ENCODE measurements around the gene GAK.

GAK gene

GRCh38 chr4:900073-900472, 32.0 kb downstream of the GAK start:
- DNase-seq (ENCODE audit: low spot score) = no peak

GRCh38 chr4:899556-899906, 32.6 kb downstream of the GAK start:
- H3K27ac ChIP-seq = no peak overlapping the region
- no peak for DNase-seq (ENCODE audit: low spot score)
- no peak overlapping the region for H3K4me3 ChIP-seq
- TF ChIP-seq, protein P1, sequence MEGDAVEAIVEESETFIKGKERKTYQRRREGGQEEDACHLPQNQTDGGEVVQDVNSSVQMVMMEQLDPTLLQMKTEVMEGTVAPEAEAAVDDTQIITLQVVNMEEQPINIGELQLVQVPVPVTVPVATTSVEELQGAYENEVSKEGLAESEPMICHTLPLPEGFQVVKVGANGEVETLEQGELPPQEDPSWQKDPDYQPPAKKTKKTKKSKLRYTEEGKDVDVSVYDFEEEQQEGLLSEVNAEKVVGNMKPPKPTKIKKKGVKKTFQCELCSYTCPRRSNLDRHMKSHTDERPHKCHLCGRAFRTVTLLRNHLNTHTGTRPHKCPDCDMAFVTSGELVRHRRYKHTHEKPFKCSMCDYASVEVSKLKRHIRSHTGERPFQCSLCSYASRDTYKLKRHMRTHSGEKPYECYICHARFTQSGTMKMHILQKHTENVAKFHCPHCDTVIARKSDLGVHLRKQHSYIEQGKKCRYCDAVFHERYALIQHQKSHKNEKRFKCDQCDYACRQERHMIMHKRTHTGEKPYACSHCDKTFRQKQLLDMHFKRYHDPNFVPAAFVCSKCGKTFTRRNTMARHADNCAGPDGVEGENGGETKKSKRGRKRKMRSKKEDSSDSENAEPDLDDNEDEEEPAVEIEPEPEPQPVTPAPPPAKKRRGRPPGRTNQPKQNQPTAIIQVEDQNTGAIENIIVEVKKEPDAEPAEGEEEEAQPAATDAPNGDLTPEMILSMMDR (IDR thresholded peaks at IDR 0.05) = no peak

More at GRCh38 chr4:900073-900472, 32.0 kb downstream of the GAK start:
- no peak overlapping the region for H3K4me3 ChIP-seq
- no peak overlapping the region for H3K27ac ChIP-seq
- TF ChIP-seq, protein P1 (IDR thresholded peaks at IDR 0.05) = no peak

DNA sequence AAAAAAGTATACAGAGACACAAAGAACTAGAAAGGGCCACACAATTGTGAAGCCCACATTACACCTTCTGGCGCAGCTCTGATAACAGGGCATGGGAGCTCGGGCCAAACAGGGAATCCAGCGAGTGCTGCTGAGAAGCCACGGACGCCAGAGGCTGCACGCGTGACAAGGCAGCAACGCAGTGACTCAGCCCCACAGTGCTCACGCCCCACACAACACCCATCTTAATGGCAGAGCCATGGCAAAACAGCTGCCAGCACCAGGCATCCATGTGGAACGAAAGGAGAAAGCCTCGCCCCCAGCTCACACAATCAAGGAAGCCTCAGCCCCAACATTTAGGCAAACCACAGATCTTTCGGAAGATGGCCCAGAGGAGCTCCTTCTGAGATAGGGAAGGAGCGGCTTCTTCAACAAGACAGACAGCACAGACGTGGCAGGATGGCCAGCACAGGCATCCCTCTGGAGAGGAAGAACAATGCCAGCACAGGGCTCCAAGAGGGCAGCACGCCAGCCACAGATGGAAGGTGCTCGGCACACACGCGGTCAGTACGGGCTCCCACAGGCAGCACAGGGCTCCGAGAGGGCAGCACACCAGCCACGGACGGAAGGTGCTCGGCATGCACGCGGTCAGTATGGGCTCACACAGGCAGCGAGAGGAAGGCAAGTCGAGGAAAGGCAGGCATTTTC, 33.1 kb downstream of the GAK start:
- no peak overlapping the region for H3K27ac ChIP-seq
- TF ChIP-seq, protein P1 (IDR thresholded peaks at IDR 0.05) = no peak
- H3K4me3 ChIP-seq = no peak overlapping the region
- no peak for DNase-seq (ENCODE audit: low spot score)

- no peak for DNase-seq (ENCODE audit: low spot score)
- Histone ChIP-seq H3K27ac (no peak overlapping the region), H3K4me3 (no peak overlapping the region)
- TF ChIP-seq, protein P1 (IDR thresholded peaks at IDR 0.05) = no peak
These were observed 34.0 kb downstream of the GAK start for GRCh38 chr4:898123-898522.

- no peak for DNase-seq (ENCODE audit: low spot score)
- H3K27ac ChIP-seq = no peak overlapping the region
- TF ChIP-seq, protein P1 (IDR thresholded peaks at IDR 0.05) = no peak
- no peak overlapping the region for H3K4me3 ChIP-seq
These were observed 35.5 kb downstream of the GAK start for GRCh38 chr4:896630-897029.

DNA sequence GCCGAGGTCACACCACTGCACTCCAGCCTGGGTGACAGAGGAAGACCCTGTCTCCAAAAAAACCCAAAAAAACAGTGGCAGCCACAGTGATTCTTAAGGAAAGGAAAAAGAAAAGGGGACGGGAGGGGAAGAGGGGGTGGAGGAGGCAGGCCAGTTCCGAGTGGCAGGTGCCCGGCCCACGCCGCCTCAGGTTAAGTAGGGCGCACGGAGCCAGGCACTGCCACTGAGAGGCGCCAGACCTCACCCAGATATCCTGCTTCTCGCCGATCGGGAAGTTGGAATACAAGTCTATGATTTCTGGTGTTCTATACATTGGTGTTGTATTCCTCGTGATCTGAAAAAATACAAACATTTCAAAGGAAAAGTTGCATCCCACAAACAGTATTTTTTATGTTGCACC, 35.9 kb downstream of the GAK start:
- TF ChIP-seq, protein P1 (IDR thresholded peaks at IDR 0.05) = no peak
- Histone ChIP-seq H3K4me3 (no peak overlapping the region), H3K27ac (no peak overlapping the region)
- DNase-seq (ENCODE audit: low spot score) = no peak

DNA sequence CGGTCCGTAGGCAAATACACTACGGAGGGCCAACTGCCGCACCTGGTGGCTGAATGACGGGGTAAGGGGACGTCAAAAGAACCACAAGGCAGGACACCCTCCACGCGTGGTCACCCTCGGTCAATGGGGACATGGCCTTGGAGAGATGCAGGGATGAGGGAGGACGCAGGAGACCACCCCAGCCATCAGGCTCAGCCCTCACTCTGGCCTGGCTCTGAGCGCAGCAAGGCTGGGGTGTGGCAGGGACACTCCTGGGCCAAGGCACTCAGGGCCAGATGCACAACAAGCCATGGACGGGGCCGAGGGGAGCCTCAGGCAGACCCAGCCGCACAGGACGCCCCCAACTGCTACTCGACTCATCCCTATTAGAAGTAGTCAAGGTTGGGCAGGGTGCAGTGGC, 36.5 kb downstream of the GAK start:
- Histone ChIP-seq H3K27ac (no peak overlapping the region), H3K4me3 (no peak overlapping the region)
- TF ChIP-seq, protein P1 (IDR thresholded peaks at IDR 0.05) = no peak
- DNase-seq (ENCODE audit: low spot score) = no peak
